ENCODE data around the gene MAN1C1. TPM values are rescaled to one million over a fixed set of nuclear protein-coding genes. Genes with fewer than 3 reads are reported as not detected.
"Not testable (repeated sequence)": the region's sequence is repeated elsewhere in the genome, so short reads cannot be mapped to it uniquely, and the experiment has no call there.

The MAN1C1 gene
- total RNA-seq, 2 experiments from 2014 or later, result 16.8 to 17.9 TPM

- CTCF ChIA-PET; H3K9me3 Mint-ChIP-seq (ENCODE audit: insufficient read depth); ATAC-seq; POLR2A ChIA-PET; H3K4me1 Mint-ChIP-seq (ENCODE audit: low read depth); DNase-seq; H3K27ac Mint-ChIP-seq; H3K4me3 Mint-ChIP-seq; H3K36me3 Mint-ChIP-seq (ENCODE audit: low read depth): not testable (repeated sequence)
- peaks cover 10% of the 10 kb centered on the region for H3K27me3 Mint-ChIP-seq (ENCODE audit: low read depth)
Measured at GRCh38 chr1:25588224-25588623, 28.4 kb upstream of the MAN1C1 start.

GRCh38 chr1:25588786-25589185, 27.8 kb upstream of the MAN1C1 start:
- DNase-seq; H3K36me3 Mint-ChIP-seq (ENCODE audit: low read depth); ATAC-seq; H3K4me3 Mint-ChIP-seq; H3K27ac Mint-ChIP-seq; H3K4me1 Mint-ChIP-seq (ENCODE audit: low read depth); H3K27me3 Mint-ChIP-seq (ENCODE audit: low read depth); CTCF ChIA-PET; H3K9me3 Mint-ChIP-seq (ENCODE audit: insufficient read depth): not testable (repeated sequence)
- POLR2A ChIA-PET, result interaction anchor here (1.0 kb wide), 1 partner anchor 17 kb away, joined by 3 read pairs; no protein-coding TSS in a partner anchor

GRCh38 chr1:25590096-25590824, 26.3 kb upstream of the MAN1C1 start:
- no peaks in the 10 kb centered on the region for H3K36me3 Mint-ChIP-seq (ENCODE audit: low read depth)
- no peak for DNase-seq
- H3K4me1 Mint-ChIP-seq (ENCODE audit: low read depth), result peaks cover 9% of the 10 kb centered on the region
- no peaks in the 10 kb centered on the region for H3K9me3 Mint-ChIP-seq (ENCODE audit: insufficient read depth)
- H3K4me3 Mint-ChIP-seq, result no peak overlapping the region
- H3K27me3 Mint-ChIP-seq (ENCODE audit: low read depth), result peaks cover 14% of the 10 kb centered on the region
- H3K27ac Mint-ChIP-seq, result no peak overlapping the region
- ChIA-PET CTCF (interaction anchor here (0.9 to 1.2 kb wide), 2 partner anchors 10 to 107 kb away, joined by 3 read pairs; no protein-coding TSS in a partner anchor), POLR2A (interaction anchor here (1.0 kb wide), 1 partner anchor 18 kb away, joined by 3 read pairs; no protein-coding TSS in a partner anchor)
- no peak for ATAC-seq

GRCh38 chr1:25593861-25594260, 22.7 kb upstream of the MAN1C1 start:
- H3K27me3 Mint-ChIP-seq (ENCODE audit: low read depth), result peaks cover 18% of the 10 kb centered on the region
- peaks cover 2% of the 10 kb centered on the region for H3K36me3 Mint-ChIP-seq (ENCODE audit: low read depth)
- no peak for DNase-seq
- H3K27ac Mint-ChIP-seq, result no peak overlapping the region
- no peak for ATAC-seq
- ChIA-PET POLR2A (no interaction called here), CTCF (interaction anchor here (0.9 to 1.4 kb wide), 2 partner anchors 21 to 27 kb away, joined by 4 read pairs; no protein-coding TSS in a partner anchor)
- no peaks in the 10 kb centered on the region for H3K9me3 Mint-ChIP-seq (ENCODE audit: insufficient read depth)
- H3K4me3 Mint-ChIP-seq, result no peak overlapping the region
- peaks cover 6% of the 10 kb centered on the region for H3K4me1 Mint-ChIP-seq (ENCODE audit: low read depth)

- no peak for DNase-seq
- Mint-ChIP-seq H3K36me3 (ENCODE audit: low read depth) (peaks cover 3% of the 10 kb centered on the region), H3K4me1 (ENCODE audit: low read depth) (peaks cover 6% of the 10 kb centered on the region), H3K4me3 (no peak overlapping the region), H3K27ac (no peak overlapping the region), H3K9me3 (ENCODE audit: insufficient read depth) (no peaks in the 10 kb centered on the region), H3K27me3 (ENCODE audit: low read depth) (peaks cover 25% of the 10 kb centered on the region)
- no peak for ATAC-seq
- CTCF ChIA-PET, result interaction anchor here (1.5 kb wide), 1 partner anchor 22 kb away, joined by 5 read pairs; no protein-coding TSS in a partner anchor
- POLR2A ChIA-PET, result no interaction called here
Measured at GRCh38 chr1:25594971-25595370, 21.6 kb upstream of the MAN1C1 start.

GRCh38 chr1:25596641-25597040, 19.9 kb upstream of the MAN1C1 start:
- H3K4me3 Mint-ChIP-seq; POLR2A ChIA-PET; H3K9me3 Mint-ChIP-seq (ENCODE audit: insufficient read depth); H3K36me3 Mint-ChIP-seq (ENCODE audit: low read depth); CTCF ChIA-PET; DNase-seq; H3K4me1 Mint-ChIP-seq (ENCODE audit: low read depth); ATAC-seq; H3K27ac Mint-ChIP-seq: not testable (repeated sequence)
- peaks cover 29% of the 10 kb centered on the region for H3K27me3 Mint-ChIP-seq (ENCODE audit: low read depth)

- H3K4me1 Mint-ChIP-seq (ENCODE audit: low read depth), result no peaks in the 10 kb centered on the region
- POLR2A ChIA-PET, result interaction anchor here (0.8 kb wide), 1 partner anchor 61 kb away, joined by 3 read pairs; no protein-coding TSS in a partner anchor
Measured at GRCh38 chr1:25598879-25599278, 17.7 kb upstream of the MAN1C1 start.

GRCh38 chr1:25599969-25600610, 16.5 kb upstream of the MAN1C1 start:
- POLR2A ChIA-PET, result no interaction called here
- H3K27ac Mint-ChIP-seq, result no peak overlapping the region

More at GRCh38 chr1:25598879-25599278, 17.7 kb upstream of the MAN1C1 start:
- H3K27me3 Mint-ChIP-seq (ENCODE audit: low read depth), result peaks cover 31% of the 10 kb centered on the region
- H3K9me3 Mint-ChIP-seq (ENCODE audit: insufficient read depth), result no peaks in the 10 kb centered on the region
- H3K36me3 Mint-ChIP-seq (ENCODE audit: low read depth), result peaks cover 3% of the 10 kb centered on the region
- ATAC-seq, result no peak
- CTCF ChIA-PET, result interaction anchor here (1.2 to 2.4 kb wide), 3 partner anchors 11 to 211 kb away, joined by 4 to 14 read pairs (median 9); no protein-coding TSS in a partner anchor
- no peak overlapping the region for H3K4me3 Mint-ChIP-seq
- no peak for DNase-seq
- no peak overlapping the region for H3K27ac Mint-ChIP-seq

GRCh38 chr1:25600971-25601699, 15.5 kb upstream of the MAN1C1 start:
- H3K36me3 Mint-ChIP-seq (ENCODE audit: low read depth); H3K4me1 Mint-ChIP-seq (ENCODE audit: low read depth); CTCF ChIA-PET; H3K27ac Mint-ChIP-seq; POLR2A ChIA-PET; H3K4me3 Mint-ChIP-seq; ATAC-seq; DNase-seq; H3K9me3 Mint-ChIP-seq (ENCODE audit: insufficient read depth): not testable (repeated sequence)
- H3K27me3 Mint-ChIP-seq (ENCODE audit: low read depth), result peaks cover 33% of the 10 kb centered on the region

More at GRCh38 chr1:25599969-25600610, 16.5 kb upstream of the MAN1C1 start:
- peaks cover 28% of the 10 kb centered on the region for H3K27me3 Mint-ChIP-seq (ENCODE audit: low read depth)
- CTCF ChIA-PET, result no interaction called here
- DNase-seq (no peak), ATAC-seq (no peak)
- H3K4me1 Mint-ChIP-seq (ENCODE audit: low read depth), result no peaks in the 10 kb centered on the region
- no peak overlapping the region for H3K4me3 Mint-ChIP-seq
- H3K9me3 Mint-ChIP-seq (ENCODE audit: insufficient read depth), result no peaks in the 10 kb centered on the region
- H3K36me3 Mint-ChIP-seq (ENCODE audit: low read depth), result peaks cover 3% of the 10 kb centered on the region

- H3K9me3 Mint-ChIP-seq (ENCODE audit: insufficient read depth); ATAC-seq; POLR2A ChIA-PET; H3K27ac Mint-ChIP-seq; H3K4me3 Mint-ChIP-seq; H3K4me1 Mint-ChIP-seq (ENCODE audit: low read depth); H3K36me3 Mint-ChIP-seq (ENCODE audit: low read depth); DNase-seq: not testable (repeated sequence)
- CTCF ChIA-PET, result interaction anchor here (0.6 to 1.2 kb wide), 2 partner anchors 101 to 205 kb away, joined by 3 to 4 read pairs; no protein-coding TSS in a partner anchor
- H3K27me3 Mint-ChIP-seq (ENCODE audit: low read depth), result peaks cover 39% of the 10 kb centered on the region
Measured at GRCh38 chr1:25603779-25604538, 12.6 kb upstream of the MAN1C1 start.

GRCh38 chr1:25607123-25607522, 9.5 kb upstream of the MAN1C1 start:
- no peak for DNase-seq
- POLR2A ChIA-PET, result no interaction called here
- H3K27me3 Mint-ChIP-seq (ENCODE audit: low read depth), result peaks cover 52% of the 10 kb centered on the region
- no peaks in the 10 kb centered on the region for H3K9me3 Mint-ChIP-seq (ENCODE audit: insufficient read depth)
- H3K27ac Mint-ChIP-seq, result no peak overlapping the region
- H3K4me3 Mint-ChIP-seq, result no peak overlapping the region
- H3K36me3 Mint-ChIP-seq (ENCODE audit: low read depth), result no peaks in the 10 kb centered on the region
- peaks cover 12% of the 10 kb centered on the region for H3K4me1 Mint-ChIP-seq (ENCODE audit: low read depth)
- no peak for ATAC-seq
- CTCF ChIA-PET, result interaction anchor here (0.6 kb wide), 1 partner anchor 227 kb away, joined by 3 read pairs; no protein-coding TSS in a partner anchor
